Peyer's patch (tissue), 4 donors: Measurements from ENCODE around the gene CCDC3. TPM values are rescaled to one million over a fixed set of nuclear protein-coding genes. Genes with fewer than 3 reads are reported as not detected.

Source experiments
- DNase-seq, 3 donors: peaks; one replicate each; pipeline ENCODE4 v3.0.0-alpha.2; 2017 to 2019
- H3K27ac ChIP-seq, 4 donors: fragments of 200-600 bp; sonication (generic); one replicate each; pipeline ENCODE4 v1.5.1; 2016 to 2019
- H3K27me3 ChIP-seq, 2 donors: fragments of 200-600 bp; sonication (generic); one replicate each; pipeline ENCODE4 v1.5.1; 2019
- H3K36me3 ChIP-seq, 3 donors: fragments of 200-600 bp; sonication (generic); one replicate each; pipeline ENCODE4 v1.5.1; 2016 to 2019
- H3K4me1 ChIP-seq, 4 donors: fragments of 200-600 bp; sonication (generic); one replicate each; pipeline ENCODE4 v1.5.1; 2016 to 2019
- H3K4me3 ChIP-seq, 4 donors: fragments of 200-600 bp; sonication (generic); 1 replicate in 3 of 4; 2 replicates in 1 of 4; pipeline ENCODE4 v1.5.1; 2016 to 2019; ENCODE audit warnings: mild to moderate bottlenecking in 1 of 4
- H3K9me3 ChIP-seq, 4 donors: fragments of 200-600 bp; sonication (generic); one replicate each; pipeline ENCODE4 v1.5.1; 2016 to 2019; ENCODE audit warnings: mild to moderate bottlenecking in 1 of 4
- POLR2A ChIP-seq, 2 donors: fragments of 450-650 bp; IDR thresholded peaks; one replicate each; pipeline ENCODE4 v1.5.1; 2017; ENCODE audit warnings: antibody characterized with exemption in 2 of 2, mild to moderate bottlenecking in 2 of 2, moderate library complexity in 2 of 2
- total RNA-seq, 4 donors: library from RNA; depleted of rRNA; stranded (reverse); fragments of >200 nt; gene quantifications; one replicate each; pipeline ENCODE4 v1.1.0, GENCODE V29; 2016
- TF ChIP-seq, protein P1 (sequence below), 6 experiments: fragments of 450-650 bp in 4 of 6; fragments of 200-600 bp in 2 of 6; sonication (generic) in 1 of 6; IDR thresholded peaks; one replicate each; pipeline ENCODE4 v1.5.1; 2017 to 2019; ENCODE audit warnings: antibody characterized with exemption in 6 of 6, mild to moderate bottlenecking in 3 of 6, moderate library complexity in 1 of 6

The CCDC3 gene
- total RNA-seq, 4 donors from 2014 or later, result 1.1 to 3.9 (median 2.7) TPM

DNA sequence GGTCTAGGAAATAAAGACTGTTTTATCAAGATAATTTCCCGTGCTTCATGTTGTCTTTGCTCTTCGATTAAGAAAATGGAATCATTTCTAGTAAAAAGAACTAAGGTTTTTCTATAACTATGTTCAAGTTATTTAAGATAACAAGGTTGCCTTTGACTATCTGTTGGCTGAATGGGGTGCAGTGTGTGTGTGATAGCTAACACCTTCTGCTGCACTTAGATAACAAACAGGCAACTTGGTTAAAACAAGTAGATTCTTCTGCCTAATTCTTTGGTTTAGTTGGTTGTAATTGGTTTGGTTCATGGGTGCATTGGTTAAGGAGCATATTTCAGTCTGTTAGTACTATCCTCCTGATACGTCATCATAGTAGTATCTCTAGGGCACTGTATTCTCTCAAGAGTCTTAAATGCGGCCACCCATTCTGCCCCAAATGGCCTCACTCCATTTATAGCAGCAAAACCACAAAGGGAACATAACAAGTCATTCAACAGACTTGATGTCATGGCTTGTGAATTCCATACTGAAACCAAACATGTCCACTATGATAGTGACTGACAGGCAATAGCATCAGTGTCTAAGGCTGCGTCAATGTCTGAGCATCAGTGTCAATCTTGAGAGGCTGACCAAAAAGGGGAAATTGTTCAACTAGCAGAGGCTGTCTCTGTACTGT lies 55.7 kb downstream of the CCDC3 start:
- Histone ChIP-seq H3K27me3 (no peaks in the 10 kb centered on the region), H3K27ac (no peak overlapping the region), H3K9me3 (no peaks in the 10 kb centered on the region), H3K36me3 (no peaks in the 10 kb centered on the region), H3K4me3 (no peak overlapping the region), H3K4me1 (no peaks in the 10 kb centered on the region)
- no peak for TF ChIP-seq POLR2A (IDR thresholded peaks at IDR 0.05)
- TF ChIP-seq, protein P1, sequence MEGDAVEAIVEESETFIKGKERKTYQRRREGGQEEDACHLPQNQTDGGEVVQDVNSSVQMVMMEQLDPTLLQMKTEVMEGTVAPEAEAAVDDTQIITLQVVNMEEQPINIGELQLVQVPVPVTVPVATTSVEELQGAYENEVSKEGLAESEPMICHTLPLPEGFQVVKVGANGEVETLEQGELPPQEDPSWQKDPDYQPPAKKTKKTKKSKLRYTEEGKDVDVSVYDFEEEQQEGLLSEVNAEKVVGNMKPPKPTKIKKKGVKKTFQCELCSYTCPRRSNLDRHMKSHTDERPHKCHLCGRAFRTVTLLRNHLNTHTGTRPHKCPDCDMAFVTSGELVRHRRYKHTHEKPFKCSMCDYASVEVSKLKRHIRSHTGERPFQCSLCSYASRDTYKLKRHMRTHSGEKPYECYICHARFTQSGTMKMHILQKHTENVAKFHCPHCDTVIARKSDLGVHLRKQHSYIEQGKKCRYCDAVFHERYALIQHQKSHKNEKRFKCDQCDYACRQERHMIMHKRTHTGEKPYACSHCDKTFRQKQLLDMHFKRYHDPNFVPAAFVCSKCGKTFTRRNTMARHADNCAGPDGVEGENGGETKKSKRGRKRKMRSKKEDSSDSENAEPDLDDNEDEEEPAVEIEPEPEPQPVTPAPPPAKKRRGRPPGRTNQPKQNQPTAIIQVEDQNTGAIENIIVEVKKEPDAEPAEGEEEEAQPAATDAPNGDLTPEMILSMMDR (IDR thresholded peaks at IDR 0.05), result no peak
- DNase-seq, result no peak

DNA sequence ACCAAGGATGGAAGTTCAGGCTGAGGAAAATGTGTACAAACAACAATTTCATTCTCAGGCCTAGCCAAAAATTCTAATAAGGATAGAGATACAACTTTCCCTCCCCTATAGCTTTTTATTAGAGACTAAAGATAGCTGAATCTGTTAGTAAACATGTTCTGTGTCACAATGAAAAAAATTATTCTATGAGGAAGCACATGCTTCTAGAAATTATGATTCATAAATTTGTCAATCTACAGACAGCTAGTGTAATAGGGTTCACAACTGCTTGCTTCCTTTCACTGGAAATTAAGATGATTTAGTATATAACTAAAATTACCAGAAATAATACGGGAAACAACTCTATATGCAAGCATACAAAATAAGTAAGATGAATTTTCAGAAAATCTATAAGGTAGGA lies 56.6 kb downstream of the CCDC3 start:
- Histone ChIP-seq H3K4me3 (no peak overlapping the region), H3K27me3 (no peaks in the 10 kb centered on the region), H3K36me3 (no peaks in the 10 kb centered on the region), H3K27ac (no peak overlapping the region), H3K4me1 (no peaks in the 10 kb centered on the region), H3K9me3 (no peaks in the 10 kb centered on the region)
- DNase-seq, result no peak
- TF ChIP-seq, protein P1 (IDR thresholded peaks at IDR 0.05), result no peak

DNA sequence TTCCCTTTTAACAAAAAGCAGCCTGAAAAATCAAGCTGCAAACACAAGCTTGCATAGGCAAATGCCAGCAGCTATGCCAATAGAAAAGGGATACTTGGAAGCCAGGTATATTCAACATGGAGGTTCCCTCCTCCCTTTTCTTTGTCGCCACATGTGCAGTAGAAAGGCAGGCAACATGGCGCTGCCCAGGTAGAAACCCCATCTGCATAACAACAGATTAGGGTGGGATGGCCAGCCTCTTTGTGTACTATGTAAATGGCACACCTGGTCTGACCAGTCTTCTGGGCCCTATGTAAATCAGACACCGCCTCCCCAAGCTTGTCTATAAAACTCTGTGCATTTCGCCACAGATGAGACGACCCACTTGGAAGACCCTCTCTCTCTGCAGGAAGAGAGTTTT lies 58.1 kb downstream of the CCDC3 start:
- no peak for TF ChIP-seq POLR2A (IDR thresholded peaks at IDR 0.05)
- TF ChIP-seq, protein P1 (IDR thresholded peaks at IDR 0.05), result no peak
- Histone ChIP-seq H3K27me3 (no peaks in the 10 kb centered on the region), H3K27ac (no peak overlapping the region), H3K4me3 (no peak overlapping the region), H3K4me1 (no peaks in the 10 kb centered on the region), H3K9me3 (no peaks in the 10 kb centered on the region), H3K36me3 (no peaks in the 10 kb centered on the region)
- DNase-seq, result no peak

DNA sequence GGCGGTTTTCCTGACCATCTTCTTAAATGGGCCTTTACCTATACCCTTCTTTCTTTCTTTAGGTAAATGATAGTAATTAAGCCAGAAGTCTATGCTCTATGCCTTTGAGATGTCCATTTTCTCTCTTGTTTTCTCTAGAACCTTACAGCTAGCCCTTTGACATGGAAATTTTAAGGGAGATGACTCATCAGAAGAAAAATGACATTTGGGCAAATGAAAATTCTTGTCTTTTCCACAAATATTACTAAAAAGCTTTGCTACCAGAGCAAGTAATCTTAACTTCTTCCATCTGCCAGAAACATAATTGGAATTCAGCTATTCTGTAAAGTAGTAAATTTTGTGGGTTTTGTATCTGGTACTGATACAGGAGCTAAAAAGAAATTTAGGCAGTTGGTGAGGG lies 59.5 kb downstream of the CCDC3 start:
- Histone ChIP-seq H3K36me3 (no peaks in the 10 kb centered on the region), H3K27ac (no peak overlapping the region), H3K9me3 (no peaks in the 10 kb centered on the region), H3K4me3 (no peak overlapping the region), H3K4me1 (no peaks in the 10 kb centered on the region), H3K27me3 (no peaks in the 10 kb centered on the region)
- DNase-seq, result no peak
- TF ChIP-seq, protein P1 (IDR thresholded peaks at IDR 0.05), result no peak

DNA sequence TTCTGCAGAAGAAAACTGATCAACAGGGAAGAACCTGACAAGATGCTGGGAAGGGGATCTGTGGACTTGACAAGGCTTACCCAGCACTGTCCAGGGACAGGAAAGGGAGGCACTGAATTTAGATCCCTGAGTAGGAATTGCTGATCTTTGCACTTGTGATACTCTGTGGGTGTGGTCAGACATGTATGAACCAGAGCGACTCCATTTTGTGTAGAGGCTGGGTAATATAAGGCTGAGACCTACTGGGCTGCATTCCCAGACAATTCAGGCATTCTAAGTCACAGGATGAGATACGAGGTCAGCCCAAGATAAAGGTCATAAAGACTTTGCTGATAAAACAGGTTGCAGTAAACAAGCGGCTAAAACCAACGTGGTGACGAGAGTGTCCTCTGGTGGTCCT lies 60.7 kb downstream of the CCDC3 start:
- H3K9me3 ChIP-seq, result no peaks in the 10 kb centered on the region
- no peaks in the 10 kb centered on the region for H3K36me3 ChIP-seq
- H3K4me1 ChIP-seq, result no peaks in the 10 kb centered on the region
- no peak for DNase-seq
- no peak overlapping the region for H3K4me3 ChIP-seq
- no peak overlapping the region for H3K27ac ChIP-seq
- TF ChIP-seq, protein P1 (IDR thresholded peaks at IDR 0.05), result no peak
- TF ChIP-seq POLR2A (IDR thresholded peaks at IDR 0.05), result no peak
- H3K27me3 ChIP-seq, result no peaks in the 10 kb centered on the region

DNA sequence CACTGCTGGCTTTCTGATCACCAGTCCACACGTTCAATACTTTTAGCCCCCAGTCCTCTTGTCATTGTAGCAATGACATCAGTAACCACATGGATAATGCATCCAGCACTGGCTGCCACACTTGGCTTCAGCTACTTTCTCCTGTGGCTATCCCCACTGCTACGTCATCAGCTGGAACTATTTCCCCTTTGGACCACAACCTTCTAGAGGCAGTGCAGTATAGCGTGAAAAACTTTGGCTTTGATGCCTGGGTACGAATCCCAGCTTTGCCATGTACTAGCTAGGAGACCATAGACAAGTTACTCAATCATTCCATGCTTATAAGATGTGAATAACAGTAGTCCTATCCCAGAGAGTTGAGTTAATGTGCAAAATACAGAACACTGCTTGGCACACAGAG lies 63.2 kb downstream of the CCDC3 start:
- DNase-seq, result no peak
- H3K9me3 ChIP-seq, result no peaks in the 10 kb centered on the region
- no peaks in the 10 kb centered on the region for H3K4me1 ChIP-seq
- no peaks in the 10 kb centered on the region for H3K27me3 ChIP-seq
- H3K4me3 ChIP-seq, result no peak overlapping the region
- TF ChIP-seq POLR2A (IDR thresholded peaks at IDR 0.05), result no peak
- TF ChIP-seq, protein P1 (IDR thresholded peaks at IDR 0.05), result no peak
- no peak overlapping the region for H3K27ac ChIP-seq
- H3K36me3 ChIP-seq, result no peaks in the 10 kb centered on the region
